GM18499 (cell line): ENCODE measurements around the gene MYLIP.

ENCODE experiments used
- ATAC-seq: cut with Tn5 transposase; IDR thresholded peaks from one replicate; pipeline ENCODE4 v1.9.1; 2021; ENCODE audit warnings: moderate number of reproducible peaks; ENCODE audit not compliant: insufficient read depth, unreplicated experiment

The MYLIP gene

GRCh38 chr6:16106991-16107787 is 21.7 kb upstream of the MYLIP start:
- no peak for ATAC-seq

GRCh38 chr6:16108419-16108818 is 20.5 kb upstream of the MYLIP start:
- ATAC-seq, result no peak

GRCh38 chr6:16108921-16109658 is 19.8 kb upstream of the MYLIP start:
- no peak for ATAC-seq

GRCh38 chr6:16109659-16110305 is 19.1 kb upstream of the MYLIP start:
- no peak for ATAC-seq

GRCh38 chr6:16118825-16119224 is 10.1 kb upstream of the MYLIP start:
- ATAC-seq, result no peak

- no peak for ATAC-seq
Observed at GRCh38 chr6:16121339-16121738, 7.5 kb upstream of the MYLIP start.

- no peak for ATAC-seq
Observed at GRCh38 chr6:16122197-16122596, 6.7 kb upstream of the MYLIP start.

- ATAC-seq, result no peak
Observed at GRCh38 chr6:16124198-16125180, 4.4 kb upstream of the MYLIP start.

- no peak for ATAC-seq
Observed at GRCh38 chr6:16126056-16126455, 2.8 kb upstream of the MYLIP start.

- no peak for ATAC-seq
Observed at GRCh38 chr6:16126861-16127260, 2.0 kb upstream of the MYLIP start.

GRCh38 chr6:16127471-16127870 is 1.4 kb upstream of the MYLIP start:
- ATAC-seq, result no peak

GRCh38 chr6:16129623-16130401 is 926 bp downstream of the MYLIP start:
- ATAC-seq, result no peak

GRCh38 chr6:16130437-16130891 is 1.6 kb downstream of the MYLIP start:
- ATAC-seq, result no peak

GRCh38 chr6:16130932-16131387 is 2.1 kb downstream of the MYLIP start:
- ATAC-seq, result peak; percentile 80

- ATAC-seq, result no peak
Observed at GRCh38 chr6:16132909-16133308, 4.0 kb downstream of the MYLIP start.

- ATAC-seq, result no peak
Observed at GRCh38 chr6:16134430-16134829, 5.5 kb downstream of the MYLIP start.

GRCh38 chr6:16135066-16135465 is 6.2 kb downstream of the MYLIP start:
- ATAC-seq, result no peak

- no peak for ATAC-seq
Observed at GRCh38 chr6:16136091-16136490, 7.2 kb downstream of the MYLIP start.
